ENCODE results near the gene BNC2. TPM values are rescaled to one million over a fixed set of nuclear protein-coding genes. Genes with fewer than 3 reads are reported as not detected.

Gene BNC2
- total RNA-seq, 1 donor from 2014 or later: 38.0 TPM

DNA sequence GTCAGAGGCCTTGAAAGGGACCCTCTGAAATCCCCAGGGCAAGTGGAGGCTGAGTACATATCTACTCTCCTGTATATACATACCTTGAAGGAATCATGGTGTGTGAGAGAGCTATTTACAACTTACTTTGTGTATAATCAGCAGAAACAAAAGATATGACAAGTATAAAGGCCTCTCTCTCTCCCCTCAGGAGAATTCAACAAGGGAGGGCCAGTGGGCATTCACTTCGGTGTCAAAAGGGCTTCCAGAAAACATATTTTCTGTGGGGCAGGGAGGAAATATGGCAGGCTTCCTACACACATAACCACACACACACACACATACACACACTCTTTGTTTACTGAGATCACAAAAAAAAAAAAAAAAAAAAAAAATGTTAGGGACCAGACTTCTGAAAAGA lies 181.7 kb downstream of the BNC2 start:
- H3K4me3 Mint-ChIP-seq (ENCODE audit: unreplicated experiment): no peak overlapping the region
- no peaks in the 10 kb centered on the region for H3K27me3 ChIP-seq (ENCODE audit: insufficient read depth, low read length)
- H3K27ac Mint-ChIP-seq (ENCODE audit: unreplicated experiment): no peak overlapping the region
- peaks cover 13% of the 10 kb centered on the region for H3K4me1 ChIP-seq (ENCODE audit: insufficient read depth, low read length)
- FAIRE-seq: no peak
- H3K4me1 Mint-ChIP-seq (ENCODE audit: low read depth, unreplicated experiment): peaks cover 27% of the 10 kb centered on the region
- TF ChIP-seq CTCF (IDR thresholded peaks at IDR 0.05; ENCODE audit: insufficient read depth, low read depth, low read length) (no peak), EZH2 (IDR thresholded peaks at IDR 0.05; ENCODE audit: insufficient read depth, low read length) (no peak)
- H3K79me2 ChIP-seq (ENCODE audit: insufficient read depth, low read length): peaks cover 65% of the 10 kb centered on the region
- H3K4me3 ChIP-seq (ENCODE audit: insufficient read depth, low read depth, low read length): no peak overlapping the region
- peak overlapping the region; percentile 13 for H3K4me2 ChIP-seq (ENCODE audit: low read length)
- no peak overlapping the region for H3K27ac ChIP-seq (ENCODE audit: low read depth, low read length)
- no peaks in the 10 kb centered on the region for H3K27me3 Mint-ChIP-seq (ENCODE audit: low read depth, unreplicated experiment)
- H2AFZ ChIP-seq (ENCODE audit: low read depth, low read length): no peak overlapping the region
- no peak overlapping the region for H3K9ac ChIP-seq (ENCODE audit: low read length)
- no peaks in the 10 kb centered on the region for H3K9me3 ChIP-seq (ENCODE audit: insufficient read depth, low read depth, low read length)
- no peaks in the 10 kb centered on the region for H3K36me3 ChIP-seq (ENCODE audit: insufficient read depth, low read length)
- H4K20me1 ChIP-seq (ENCODE audit: insufficient read depth, low read length): peaks cover 19% of the 10 kb centered on the region
- H3K36me3 Mint-ChIP-seq (ENCODE audit: low read depth, unreplicated experiment): peaks cover 4% of the 10 kb centered on the region
- H3K9me3 Mint-ChIP-seq (ENCODE audit: unreplicated experiment): no peaks in the 10 kb centered on the region
- DNase-seq (ENCODE audit: low read depth): no peak

GRCh38 chr9:16687678-16688369 lies 182.6 kb downstream of the BNC2 start:
- DNase-seq (ENCODE audit: low read depth): peak; percentile 38
- Mint-ChIP-seq H3K9me3 (ENCODE audit: unreplicated experiment) (no peaks in the 10 kb centered on the region), H3K36me3 (ENCODE audit: low read depth, unreplicated experiment) (peaks cover 4% of the 10 kb centered on the region), H3K4me1 (ENCODE audit: low read depth, unreplicated experiment) (peaks cover 25% of the 10 kb centered on the region), H3K27me3 (ENCODE audit: low read depth, unreplicated experiment) (no peaks in the 10 kb centered on the region), H3K4me3 (ENCODE audit: unreplicated experiment) (no peak overlapping the region), H3K27ac (ENCODE audit: unreplicated experiment) (no peak overlapping the region)
- Histone ChIP-seq H3K36me3 (ENCODE audit: insufficient read depth, low read length) (no peaks in the 10 kb centered on the region), H3K4me3 (ENCODE audit: insufficient read depth, low read depth, low read length) (no peak overlapping the region), H3K4me2 (ENCODE audit: low read length) (no peak overlapping the region), H3K9ac (ENCODE audit: low read length) (no peak overlapping the region), H3K79me2 (ENCODE audit: insufficient read depth, low read length) (peaks cover 64% of the 10 kb centered on the region), H4K20me1 (ENCODE audit: insufficient read depth, low read length) (peaks cover 19% of the 10 kb centered on the region), H2AFZ (ENCODE audit: low read depth, low read length) (no peak overlapping the region), H3K9me3 (ENCODE audit: insufficient read depth, low read depth, low read length) (no peaks in the 10 kb centered on the region), H3K27ac (ENCODE audit: low read depth, low read length) (no peak overlapping the region), H3K27me3 (ENCODE audit: insufficient read depth, low read length) (no peaks in the 10 kb centered on the region), H3K4me1 (ENCODE audit: insufficient read depth, low read length) (peaks cover 13% of the 10 kb centered on the region)
- TF ChIP-seq EZH2 (IDR thresholded peaks at IDR 0.05; ENCODE audit: insufficient read depth, low read length): no peak
- TF ChIP-seq CTCF (IDR thresholded peaks at IDR 0.05; ENCODE audit: insufficient read depth, low read depth, low read length): no peak
- FAIRE-seq: peak; percentile 76

DNA sequence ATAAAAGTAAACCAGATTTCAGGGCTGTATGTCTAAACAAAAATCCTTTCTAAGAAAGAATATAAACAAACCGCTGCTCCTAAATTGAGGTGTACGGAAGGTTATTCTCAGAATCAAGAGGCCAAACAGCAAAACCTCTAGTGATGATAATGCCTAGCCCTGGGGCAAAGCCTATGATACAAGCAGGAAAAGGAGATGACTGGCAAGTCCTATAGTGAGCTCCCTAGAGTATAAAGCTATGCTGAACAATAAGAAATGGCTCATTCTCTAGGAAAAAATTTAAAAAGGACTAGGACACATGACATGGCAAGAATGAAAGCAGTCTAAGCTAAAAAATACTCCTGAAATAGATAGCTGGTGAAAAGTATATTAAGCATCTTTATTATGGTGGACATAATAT lies 187.1 kb downstream of the BNC2 start:
- Histone ChIP-seq H4K20me1 (ENCODE audit: insufficient read depth, low read length) (peaks cover 7% of the 10 kb centered on the region), H3K79me2 (ENCODE audit: insufficient read depth, low read length) (peaks cover 57% of the 10 kb centered on the region), H3K4me1 (ENCODE audit: insufficient read depth, low read length) (peaks cover 10% of the 10 kb centered on the region), H3K9me3 (ENCODE audit: insufficient read depth, low read depth, low read length) (no peaks in the 10 kb centered on the region), H3K4me3 (ENCODE audit: insufficient read depth, low read depth, low read length) (no peak overlapping the region), H3K4me2 (ENCODE audit: low read length) (no peak overlapping the region), H3K27me3 (ENCODE audit: insufficient read depth, low read length) (no peaks in the 10 kb centered on the region), H2AFZ (ENCODE audit: low read depth, low read length) (no peak overlapping the region), H3K27ac (ENCODE audit: low read depth, low read length) (no peak overlapping the region), H3K9ac (ENCODE audit: low read length) (no peak overlapping the region), H3K36me3 (ENCODE audit: insufficient read depth, low read length) (no peaks in the 10 kb centered on the region)
- peaks cover 32% of the 10 kb centered on the region for H3K4me1 Mint-ChIP-seq (ENCODE audit: low read depth, unreplicated experiment)
- peak; percentile 50 for FAIRE-seq
- H3K9me3 Mint-ChIP-seq (ENCODE audit: unreplicated experiment): no peaks in the 10 kb centered on the region
- no peak for DNase-seq (ENCODE audit: low read depth)
- peaks cover 3% of the 10 kb centered on the region for H3K36me3 Mint-ChIP-seq (ENCODE audit: low read depth, unreplicated experiment)
- no peaks in the 10 kb centered on the region for H3K27me3 Mint-ChIP-seq (ENCODE audit: low read depth, unreplicated experiment)
- H3K27ac Mint-ChIP-seq (ENCODE audit: unreplicated experiment): no peak overlapping the region
- TF ChIP-seq CTCF (IDR thresholded peaks at IDR 0.05; ENCODE audit: insufficient read depth, low read depth, low read length) (no peak), EZH2 (IDR thresholded peaks at IDR 0.05; ENCODE audit: insufficient read depth, low read length) (no peak)
- no peak overlapping the region for H3K4me3 Mint-ChIP-seq (ENCODE audit: unreplicated experiment)

All from astrocyte (in vitro differentiated cells and primary cell).